ENCODE measurements around the gene ETS2. TPM values are rescaled to one million over a fixed set of nuclear protein-coding genes. Genes with fewer than 3 reads are reported as not detected.

Gene ETS2
- total RNA-seq (2014; rRNA removed; shearing (Covaris generic)) = 15.9 and 21.7 TPM in 2 replicates

- DNase-seq (ENCODE audit: low spot score) = peak; percentile 87
These were observed at the start of gene ETS2 for GRCh38 chr21:38805328-38806152. Gene ETS2 (plus strand): TSS chr21:38805929. CDS start chr21:38810035, 4,106 bp downstream.

GRCh38 chr21:38756746-38757145 is 49.0 kb upstream of the ETS2 start:
- peak; percentile 94 for DNase-seq (ENCODE audit: low spot score)

- DNase-seq (ENCODE audit: low spot score) = no peak
These were observed 47.1 kb upstream of the ETS2 start for GRCh38 chr21:38758501-38759214.

- peak; percentile 51 for DNase-seq (ENCODE audit: low spot score)
These were observed 46.3 kb upstream of the ETS2 start for GRCh38 chr21:38759413-38759812.

GRCh38 chr21:38760017-38760761 is 45.5 kb upstream of the ETS2 start:
- peak; percentile 56 for DNase-seq (ENCODE audit: low spot score)

GRCh38 chr21:38760762-38761155 is 45.0 kb upstream of the ETS2 start:
- DNase-seq (ENCODE audit: low spot score) = no peak

GRCh38 chr21:38761531-38761930 is 44.2 kb upstream of the ETS2 start:
- DNase-seq (ENCODE audit: low spot score) = peak; percentile 22

GRCh38 chr21:38765056-38765455 is 40.7 kb upstream of the ETS2 start:
- DNase-seq (ENCODE audit: low spot score) = no peak

- DNase-seq (ENCODE audit: low spot score) = no peak
These were observed 38.6 kb upstream of the ETS2 start for GRCh38 chr21:38766987-38767722.

- peak; percentile 70 for DNase-seq (ENCODE audit: low spot score)
These were observed 37.2 kb upstream of the ETS2 start for GRCh38 chr21:38768471-38769063.

GRCh38 chr21:38769191-38769780 is 36.4 kb upstream of the ETS2 start:
- peak; percentile 90 for DNase-seq (ENCODE audit: low spot score)

- DNase-seq (ENCODE audit: low spot score) = no peak
These were observed 35.1 kb upstream of the ETS2 start for GRCh38 chr21:38770660-38771059.

GRCh38 chr21:38771536-38771935 is 34.2 kb upstream of the ETS2 start:
- DNase-seq (ENCODE audit: low spot score) = no peak

- DNase-seq (ENCODE audit: low spot score) = no peak
These were observed 33.1 kb upstream of the ETS2 start for GRCh38 chr21:38772646-38773045.

- DNase-seq (ENCODE audit: low spot score) = peak; percentile 96
These were observed 32.3 kb upstream of the ETS2 start for GRCh38 chr21:38773099-38774061.

GRCh38 chr21:38774152-38774551 is 31.6 kb upstream of the ETS2 start:
- no peak for DNase-seq (ENCODE audit: low spot score)

GRCh38 chr21:38774586-38775285 is 31.0 kb upstream of the ETS2 start:
- DNase-seq (ENCODE audit: low spot score) = no peak

- DNase-seq (ENCODE audit: low spot score) = no peak
These were observed 30.0 kb upstream of the ETS2 start for GRCh38 chr21:38775733-38776132.

- no peak for DNase-seq (ENCODE audit: low spot score)
These were observed 28.7 kb upstream of the ETS2 start for GRCh38 chr21:38777015-38777414.

Measured in A172 (cell line).